ENCODE data around the gene KAZN.

KAZN gene

GRCh38 chr1:14826731-14827326, 228.3 kb downstream of the KAZN start:
- TF ChIP-seq TCF12 (IDR thresholded peaks at IDR 0.05; ENCODE audit: low read depth) (no peak), REST (IDR thresholded peaks at IDR 0.05; ENCODE audit: low read depth) (no peak), FOXM1 (IDR thresholded peaks at IDR 0.05; ENCODE audit: borderline replicate concordance, low read depth) (no peak)

GRCh38 chr1:14827870-14828269, 229.4 kb downstream of the KAZN start:
- TF ChIP-seq ZBTB7A (IDR thresholded peaks at IDR 0.05; ENCODE audit: low read depth) (no peak), USF1 (IDR thresholded peaks at IDR 0.05) (no peak), EP300 (IDR thresholded peaks at IDR 0.05; ENCODE audit: borderline replicate concordance) (no peak), NFIC (IDR thresholded peaks at IDR 0.05) (no peak), CREB1 (IDR thresholded peaks at IDR 0.05; ENCODE audit: low read depth) (no peak), FOXM1 (IDR thresholded peaks at IDR 0.05; ENCODE audit: borderline replicate concordance, low read depth) (no peak), YY1 (IDR thresholded peaks at IDR 0.05; ENCODE audit: low read depth) (no peak), RAD21 (IDR thresholded peaks at IDR 0.05; ENCODE audit: low read depth) (no peak), EGR1 (IDR thresholded peaks at IDR 0.05) (no peak), TEAD4 (IDR thresholded peaks at IDR 0.05) (no peak), CEBPB (IDR thresholded peaks at IDR 0.05) (no peak), TAF1 (IDR thresholded peaks at IDR 0.05; ENCODE audit: low read depth) (no peak)

GRCh38 chr1:14828665-14829064, 230.2 kb downstream of the KAZN start:
- TF ChIP-seq EP300 (IDR thresholded peaks at IDR 0.05; ENCODE audit: borderline replicate concordance) (no peak), FOXM1 (IDR thresholded peaks at IDR 0.05; ENCODE audit: borderline replicate concordance, low read depth) (no peak), NFIC (IDR thresholded peaks at IDR 0.05) (no peak), TCF12 (IDR thresholded peaks at IDR 0.05; ENCODE audit: low read depth) (no peak)

GRCh38 chr1:14835725-14836124, 237.2 kb downstream of the KAZN start:
- TF ChIP-seq EP300 (IDR thresholded peaks at IDR 0.05; ENCODE audit: borderline replicate concordance) (no peak), TCF12 (IDR thresholded peaks at IDR 0.05; ENCODE audit: low read depth) (no peak), FOXM1 (IDR thresholded peaks at IDR 0.05; ENCODE audit: borderline replicate concordance, low read depth) (no peak), REST (IDR thresholded peaks at IDR 0.05; ENCODE audit: low read depth) (no peak), CREB1 (IDR thresholded peaks at IDR 0.05; ENCODE audit: low read depth) (no peak), CEBPB (IDR thresholded peaks at IDR 0.05) (no peak), USF1 (IDR thresholded peaks at IDR 0.05) (no peak), YY1 (IDR thresholded peaks at IDR 0.05; ENCODE audit: low read depth) (no peak), EGR1 (IDR thresholded peaks at IDR 0.05) (no peak), ZBTB7A (IDR thresholded peaks at IDR 0.05; ENCODE audit: low read depth) (no peak), RAD21 (IDR thresholded peaks at IDR 0.05; ENCODE audit: low read depth) (no peak), MAX (IDR thresholded peaks at IDR 0.05) (no peak), TAF1 (IDR thresholded peaks at IDR 0.05; ENCODE audit: low read depth) (no peak), NFIC (IDR thresholded peaks at IDR 0.05) (no peak), TEAD4 (IDR thresholded peaks at IDR 0.05) (no peak)

GRCh38 chr1:14836426-14837140, 238.1 kb downstream of the KAZN start:
- TF ChIP-seq MAX (IDR thresholded peaks at IDR 0.05) (no peak), CEBPB (IDR thresholded peaks at IDR 0.05) (no peak)

GRCh38 chr1:14840374-14840773, 241.9 kb downstream of the KAZN start:
- no peak for TF ChIP-seq FOXM1 (IDR thresholded peaks at IDR 0.05; ENCODE audit: borderline replicate concordance, low read depth)
- no peak for TF ChIP-seq YY1 (IDR thresholded peaks at IDR 0.05; ENCODE audit: low read depth)
- no peak for TF ChIP-seq TEAD4 (IDR thresholded peaks at IDR 0.05)
- TF ChIP-seq USF1 (IDR thresholded peaks at IDR 0.05), result no peak
- no peak for TF ChIP-seq ZBTB7A (IDR thresholded peaks at IDR 0.05; ENCODE audit: low read depth)
- no peak for TF ChIP-seq CREB1 (IDR thresholded peaks at IDR 0.05; ENCODE audit: low read depth)
- no peak for TF ChIP-seq NFIC (IDR thresholded peaks at IDR 0.05)
- TF ChIP-seq TAF1 (IDR thresholded peaks at IDR 0.05; ENCODE audit: low read depth), result no peak
- no peak for TF ChIP-seq EGR1 (IDR thresholded peaks at IDR 0.05)
- TF ChIP-seq REST (IDR thresholded peaks at IDR 0.05; ENCODE audit: low read depth), result no peak
- TF ChIP-seq EP300 (IDR thresholded peaks at IDR 0.05; ENCODE audit: borderline replicate concordance), result no peak
- no peak for TF ChIP-seq TCF12 (IDR thresholded peaks at IDR 0.05; ENCODE audit: low read depth)
- TF ChIP-seq RAD21 (IDR thresholded peaks at IDR 0.05; ENCODE audit: low read depth), result no peak
- TF ChIP-seq MAX (IDR thresholded peaks at IDR 0.05), result no peak
- no peak for TF ChIP-seq CEBPB (IDR thresholded peaks at IDR 0.05)
